ENCODE data around the gene F13B.
"Not testable (repeated sequence)": the region's sequence is repeated elsewhere in the genome, so short reads cannot be mapped to it uniquely, and the experiment has no call there.

The F13B gene

DNA sequence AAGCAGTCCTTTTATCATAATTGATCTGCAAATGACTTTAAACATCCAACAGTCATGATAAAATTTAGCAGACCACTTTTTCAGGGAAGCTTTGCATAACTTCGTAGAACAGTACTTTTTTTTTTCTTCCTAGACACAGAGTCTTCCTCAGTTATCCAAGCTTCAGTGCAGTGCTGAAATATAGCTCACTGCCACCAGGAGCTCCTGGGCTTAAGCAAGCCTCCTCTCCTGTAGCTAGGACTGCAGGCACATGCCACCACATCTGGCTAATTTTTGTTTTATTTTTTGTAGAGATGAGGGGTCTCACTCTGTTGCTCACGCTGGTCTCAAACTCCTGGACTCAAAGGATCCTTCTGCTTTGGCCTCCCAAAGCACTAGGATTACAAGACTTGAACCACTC, 3.8 kb downstream of the F13B start:
- in situ Hi-C loops (cut with HindIII; ENCODE audit: low pct_ligation_motif_present, low pct_unique_long_range_greater_than_20kb, low sequenced_read_pairs) = no loop called here
- DNase-seq = no peak

DNA sequence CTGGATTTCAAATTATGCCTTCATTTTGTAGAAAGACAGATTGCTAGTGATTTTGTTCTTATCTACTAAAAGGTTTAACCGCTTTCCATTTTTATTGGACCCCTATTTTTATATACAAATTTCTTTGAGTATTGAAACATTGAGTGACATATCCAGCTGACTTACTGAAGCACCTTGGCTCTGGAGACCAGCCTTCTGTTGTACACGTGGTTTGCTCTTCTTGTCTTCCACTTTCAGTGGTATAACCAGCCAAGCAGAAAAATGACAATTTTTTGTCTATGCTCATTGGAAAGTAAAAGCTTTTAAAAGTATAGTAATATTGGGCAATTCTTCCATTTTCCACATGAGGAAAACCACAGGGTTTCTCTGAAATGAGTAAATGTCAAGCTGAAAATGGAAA, 4.4 kb downstream of the F13B start:
- DNase-seq = no peak
- in situ Hi-C loops (cut with HindIII; ENCODE audit: low pct_ligation_motif_present, low pct_unique_long_range_greater_than_20kb, low sequenced_read_pairs) = no loop called here

DNA sequence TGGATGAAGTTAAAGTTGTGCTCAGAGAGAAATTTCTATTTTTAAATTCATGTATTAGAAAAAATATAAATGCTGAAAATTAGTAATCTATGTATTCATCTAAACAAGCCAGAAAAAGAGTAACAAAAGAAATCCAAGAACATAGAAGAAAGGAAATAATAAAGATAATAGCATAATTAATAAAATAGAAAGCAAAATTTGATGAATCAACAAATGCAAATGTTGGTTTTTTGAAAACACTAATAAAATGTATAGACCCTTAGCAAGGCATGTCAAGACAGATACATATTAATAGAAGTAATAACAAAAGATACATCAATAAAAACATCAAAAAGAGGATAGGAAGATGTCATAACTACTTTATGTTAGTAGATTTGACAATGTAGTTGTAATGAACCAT, 18.0 kb downstream of the F13B start:
- DNase-seq = no peak
- in situ Hi-C loops (cut with HindIII; ENCODE audit: low pct_ligation_motif_present, low pct_unique_long_range_greater_than_20kb, low sequenced_read_pairs) = no loop called here

DNA sequence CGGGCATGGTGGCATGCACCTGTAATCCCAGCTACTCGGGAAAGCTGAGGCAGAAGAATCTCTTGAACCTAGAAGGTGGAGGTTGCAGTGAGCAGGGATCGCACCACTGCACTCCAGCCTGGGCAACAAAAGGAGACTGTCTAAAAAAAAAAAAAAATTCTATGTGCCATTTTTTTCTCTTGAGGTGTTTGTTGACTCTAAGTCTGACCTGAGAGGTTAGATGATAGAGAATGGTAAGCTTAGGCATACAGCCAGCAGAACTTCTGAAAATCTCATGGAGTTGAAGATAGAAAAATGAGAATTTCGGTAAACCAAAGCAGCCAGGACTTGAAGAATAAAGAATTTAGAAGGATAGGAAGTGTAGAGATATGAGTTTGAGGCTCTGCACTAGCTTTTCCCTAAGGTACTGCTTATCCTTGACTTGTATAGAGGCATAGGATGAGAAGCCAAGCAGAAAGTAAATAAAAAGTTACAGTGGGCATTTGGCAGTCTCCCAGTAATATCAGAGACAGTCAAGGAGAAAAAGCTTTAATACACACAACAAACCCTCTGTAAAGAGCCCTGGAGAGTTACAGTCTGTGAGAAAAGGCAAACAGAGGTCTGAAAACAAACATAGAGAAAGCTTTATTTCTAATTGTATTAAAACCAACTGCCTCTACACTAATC, 24.3 kb downstream of the F13B start:
- no peak for DNase-seq
- in situ Hi-C loops (cut with HindIII; ENCODE audit: low pct_ligation_motif_present, low pct_unique_long_range_greater_than_20kb, low sequenced_read_pairs) = no loop called here

DNA sequence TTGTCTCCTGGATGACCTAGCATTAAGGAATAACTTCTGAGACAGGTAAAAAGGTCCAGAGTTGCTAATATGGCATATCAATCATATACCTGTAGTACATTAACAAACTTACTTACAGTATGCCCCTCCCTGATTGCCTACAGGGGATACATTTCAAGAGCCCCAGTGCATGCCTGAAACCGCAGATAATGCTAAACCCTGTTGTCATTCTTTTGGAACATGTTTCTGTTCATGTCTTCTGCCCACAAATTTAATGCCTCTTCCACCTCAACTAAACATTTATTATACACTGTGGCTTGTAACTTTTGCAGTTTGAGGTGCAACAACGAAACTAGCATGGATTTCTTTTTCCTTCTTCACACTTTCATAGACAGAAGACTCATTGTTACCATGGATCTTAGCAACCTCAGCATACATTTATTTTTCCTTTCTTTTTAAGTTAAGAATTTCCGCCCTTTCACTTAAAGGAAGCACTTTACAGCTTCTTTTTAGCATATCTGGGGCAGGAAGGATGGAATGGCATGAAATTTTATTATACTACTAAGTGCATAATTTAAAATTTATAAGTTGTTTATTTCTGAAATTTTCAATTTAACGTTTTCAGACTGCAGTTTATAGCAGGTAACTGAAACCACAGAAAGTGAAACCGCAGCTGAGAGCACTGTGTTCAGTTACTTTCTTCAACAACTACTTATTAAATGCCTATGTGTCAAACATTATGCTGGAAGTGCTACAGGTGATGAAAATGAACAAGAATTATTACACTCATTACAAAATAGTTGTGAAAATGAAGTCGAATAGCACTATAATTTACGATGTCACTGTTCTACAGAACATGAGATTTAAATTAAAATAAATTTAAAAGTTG, 25.3 kb downstream of the F13B start:
- in situ Hi-C loops (cut with HindIII; ENCODE audit: low pct_ligation_motif_present, low pct_unique_long_range_greater_than_20kb, low sequenced_read_pairs) = no loop called here
- no peak for DNase-seq

DNA sequence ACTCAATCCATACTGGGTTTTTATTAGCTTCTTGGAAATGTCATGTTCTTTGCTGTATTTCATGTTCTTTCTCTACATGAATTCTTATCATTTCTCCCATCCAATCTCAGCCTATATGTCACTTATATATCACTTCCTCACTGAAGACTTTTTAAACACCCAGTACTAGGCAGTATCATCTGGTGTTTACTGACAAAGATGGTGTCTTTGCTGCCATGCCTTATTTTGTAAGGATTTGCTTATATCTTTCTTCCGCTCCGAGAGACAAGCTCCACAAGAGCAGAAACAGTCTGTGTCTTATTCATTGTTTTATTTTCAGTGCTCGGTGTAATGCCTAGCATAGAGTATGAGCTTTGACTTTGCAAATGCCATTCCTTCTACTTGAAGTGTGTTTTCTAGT, 30.2 kb downstream of the F13B start:
- in situ Hi-C loops (cut with HindIII; ENCODE audit: low pct_ligation_motif_present, low pct_unique_long_range_greater_than_20kb, low sequenced_read_pairs) = no loop called here
- DNase-seq = no peak

DNA sequence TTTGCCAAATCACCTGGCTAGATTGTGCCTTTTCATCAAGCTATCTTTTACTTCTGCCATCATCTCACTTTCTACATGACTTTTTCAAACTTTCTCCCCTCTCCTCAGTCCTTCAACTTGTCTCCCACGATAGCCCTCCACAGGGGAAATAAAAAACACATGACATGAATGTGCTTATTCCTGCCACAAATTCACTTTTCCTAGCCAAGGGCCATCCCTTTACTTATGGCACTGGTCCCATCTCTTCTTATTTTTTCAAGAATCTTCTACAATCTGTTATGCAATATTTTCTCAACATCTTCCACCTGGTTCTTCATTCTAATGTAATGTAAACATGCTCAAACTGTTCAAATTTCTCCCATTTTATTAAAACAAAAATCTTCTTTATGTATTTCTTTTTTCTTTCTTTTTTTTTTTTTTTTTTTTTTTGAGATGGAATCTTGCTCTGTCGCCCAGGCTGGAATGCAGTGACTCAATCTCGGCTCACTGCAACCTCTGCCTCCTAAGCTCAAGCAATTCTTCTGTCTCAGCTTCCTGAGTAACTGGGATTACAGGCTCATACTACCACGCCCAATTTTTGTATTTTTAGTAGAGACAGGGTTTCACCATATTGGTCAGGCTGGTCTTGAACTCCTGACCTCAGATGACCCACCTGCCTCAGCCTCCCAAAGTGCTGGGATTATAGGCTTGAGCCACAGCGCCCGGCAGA, 32.3 kb downstream of the F13B start:
- in situ Hi-C loops (cut with HindIII; ENCODE audit: low pct_ligation_motif_present, low pct_unique_long_range_greater_than_20kb, low sequenced_read_pairs); DNase-seq: not testable (repeated sequence)

DNA sequence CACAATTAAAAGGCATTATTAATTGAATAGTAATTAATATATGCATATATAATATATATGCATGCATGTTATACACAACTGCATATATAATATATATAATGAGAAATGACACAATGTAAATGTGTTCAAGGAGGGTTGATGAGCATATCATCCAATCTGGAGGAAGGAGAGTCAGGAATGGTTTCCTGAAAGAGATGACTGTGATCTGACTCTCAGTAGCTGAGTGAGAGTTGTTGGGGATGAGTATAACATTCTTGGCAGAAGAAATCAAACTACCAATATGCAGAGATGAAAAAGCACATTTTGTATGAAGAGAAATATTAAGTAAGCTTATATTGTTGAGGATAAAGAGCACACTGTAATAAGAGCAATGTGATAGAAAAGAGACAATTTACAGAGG, 37.3 kb downstream of the F13B start:
- in situ Hi-C loops (cut with HindIII; ENCODE audit: low pct_ligation_motif_present, low pct_unique_long_range_greater_than_20kb, low sequenced_read_pairs) = no loop called here
- DNase-seq = no peak

DNA sequence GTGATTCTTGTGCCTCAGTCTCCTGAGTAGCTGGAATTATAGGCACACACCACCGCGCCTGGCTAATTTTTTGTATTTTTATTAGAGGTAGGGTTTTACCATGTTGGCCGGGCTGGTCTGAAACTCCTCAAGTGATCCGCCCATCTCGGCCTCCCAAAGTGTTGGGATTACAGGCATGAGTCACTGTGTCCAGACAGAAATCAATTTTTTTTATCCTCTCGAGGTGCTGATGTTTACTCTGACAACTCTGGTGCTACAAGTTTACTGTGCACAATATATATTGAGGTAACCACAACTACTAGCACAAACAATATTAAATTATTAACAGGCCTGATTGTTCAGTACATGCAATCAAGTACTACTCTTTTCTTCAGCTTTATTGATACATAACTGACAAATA, 39.7 kb downstream of the F13B start:
- DNase-seq = no peak
- in situ Hi-C loops (cut with HindIII; ENCODE audit: low pct_ligation_motif_present, low pct_unique_long_range_greater_than_20kb, low sequenced_read_pairs) = no loop called here

DNA sequence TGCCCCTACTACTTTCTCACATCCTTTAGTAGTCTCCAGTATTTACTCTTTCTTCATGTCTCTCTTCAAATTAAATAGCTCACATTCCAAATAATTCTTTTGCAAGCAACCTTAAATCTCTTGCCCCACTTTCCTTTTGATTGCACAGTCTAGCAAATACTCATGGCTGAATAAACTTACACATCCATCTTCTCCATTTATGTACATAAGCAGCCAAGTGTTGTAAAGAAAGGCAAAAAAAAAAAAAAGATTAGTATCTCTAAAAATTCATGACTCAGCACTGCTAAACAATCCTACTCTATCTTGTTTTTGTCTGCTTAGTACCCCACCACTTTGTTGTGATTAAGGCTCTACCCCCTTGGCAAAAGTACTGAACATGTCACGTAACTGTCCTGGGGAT, 42.6 kb downstream of the F13B start:
- DNase-seq = no peak
- in situ Hi-C loops (cut with HindIII; ENCODE audit: low pct_ligation_motif_present, low pct_unique_long_range_greater_than_20kb, low sequenced_read_pairs) = no loop called here

DNA sequence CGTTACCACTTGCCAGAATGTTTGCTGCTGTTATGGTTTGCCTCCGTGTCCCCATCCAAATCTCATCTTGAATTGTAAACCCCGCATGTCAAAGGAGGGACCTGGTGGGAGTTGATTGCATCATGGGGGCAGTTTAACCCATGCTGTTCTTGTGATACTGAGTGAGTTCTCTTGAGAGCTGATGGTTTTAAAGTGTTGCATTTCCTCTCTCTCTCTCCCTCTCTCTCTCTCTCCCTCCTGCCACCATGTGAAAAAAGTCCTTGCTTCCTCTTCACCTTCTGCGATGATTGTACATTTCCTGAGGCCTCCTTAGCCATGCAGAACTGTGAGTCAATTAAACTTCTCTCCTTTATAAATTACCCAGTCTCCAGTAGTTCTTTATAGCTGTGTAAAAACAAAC, 45.3 kb downstream of the F13B start:
- in situ Hi-C loops (cut with HindIII; ENCODE audit: low pct_ligation_motif_present, low pct_unique_long_range_greater_than_20kb, low sequenced_read_pairs) = no loop called here
- no peak for DNase-seq

DNA sequence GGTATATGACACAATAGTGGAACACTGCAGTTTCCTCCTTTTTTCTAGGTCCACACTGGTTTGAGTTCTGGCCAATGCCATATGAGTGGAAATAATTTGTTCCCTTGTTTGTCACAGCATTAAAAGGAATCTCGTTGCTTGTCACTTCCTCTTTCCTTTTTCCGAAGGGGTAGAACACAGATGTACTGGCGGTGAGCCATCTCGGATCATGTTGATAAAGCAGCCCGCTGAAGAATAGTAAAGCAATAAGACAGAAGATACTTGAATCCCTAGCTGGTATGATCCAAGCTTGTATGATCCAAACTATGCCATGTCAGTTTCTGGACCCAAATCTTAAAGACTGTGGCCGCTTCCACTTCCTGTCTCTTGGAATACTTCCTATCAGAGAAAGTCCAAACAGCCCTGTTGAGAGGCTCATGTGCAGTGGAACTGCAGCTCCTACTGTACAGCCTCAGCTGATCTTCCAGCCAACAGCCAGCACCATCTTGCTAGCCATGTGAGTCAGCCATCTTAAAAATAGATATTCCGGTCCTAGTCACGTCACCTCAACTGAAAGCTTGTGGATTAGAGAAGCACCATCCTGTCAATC, 49.4 kb downstream of the F13B start:
- in situ Hi-C loops (cut with HindIII; ENCODE audit: low pct_ligation_motif_present, low pct_unique_long_range_greater_than_20kb, low sequenced_read_pairs) = no loop called here
- DNase-seq = no peak

DNA sequence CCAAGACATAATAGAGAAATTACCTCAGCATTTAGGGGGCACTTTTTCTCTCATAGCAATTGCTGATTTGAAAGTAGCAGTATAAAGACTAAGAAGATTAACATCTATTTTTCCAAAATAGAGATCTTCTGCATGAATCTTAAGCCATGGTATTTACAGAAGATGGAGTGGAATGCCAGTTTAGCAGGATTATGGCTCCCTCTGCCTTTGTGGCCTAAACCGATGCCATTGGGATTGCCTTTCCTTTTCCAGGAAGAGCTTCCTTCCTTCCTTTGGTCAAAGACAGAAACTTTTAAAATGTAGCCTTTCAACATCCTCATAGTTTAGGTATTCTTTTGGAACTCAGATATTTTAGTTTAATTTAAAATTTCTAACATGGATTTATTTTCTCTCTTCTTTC, 50.3 kb downstream of the F13B start:
- in situ Hi-C loops (cut with HindIII; ENCODE audit: low pct_ligation_motif_present, low pct_unique_long_range_greater_than_20kb, low sequenced_read_pairs) = no loop called here
- DNase-seq = no peak

DNA sequence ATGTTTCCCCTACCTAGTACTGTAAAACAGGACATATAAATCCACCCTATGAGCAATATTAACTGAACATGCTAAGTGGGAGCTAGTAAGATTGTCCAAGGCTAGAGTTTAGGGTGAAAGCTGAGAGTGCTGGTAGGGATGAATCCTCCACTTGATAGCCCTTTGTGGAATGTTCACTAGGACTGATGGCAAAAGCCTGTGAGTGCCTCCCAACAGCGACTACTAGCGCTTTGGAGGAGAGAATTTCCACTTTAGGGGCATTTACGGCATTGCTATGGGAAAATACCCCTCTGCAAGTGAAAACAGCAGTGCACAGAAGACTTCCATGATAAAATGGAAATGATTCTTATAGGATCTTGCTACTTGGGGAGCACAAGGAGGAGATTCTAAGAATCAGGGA, 53.8 kb downstream of the F13B start:
- in situ Hi-C loops (cut with HindIII; ENCODE audit: low pct_ligation_motif_present, low pct_unique_long_range_greater_than_20kb, low sequenced_read_pairs) = no loop called here
- no peak for DNase-seq

DNA sequence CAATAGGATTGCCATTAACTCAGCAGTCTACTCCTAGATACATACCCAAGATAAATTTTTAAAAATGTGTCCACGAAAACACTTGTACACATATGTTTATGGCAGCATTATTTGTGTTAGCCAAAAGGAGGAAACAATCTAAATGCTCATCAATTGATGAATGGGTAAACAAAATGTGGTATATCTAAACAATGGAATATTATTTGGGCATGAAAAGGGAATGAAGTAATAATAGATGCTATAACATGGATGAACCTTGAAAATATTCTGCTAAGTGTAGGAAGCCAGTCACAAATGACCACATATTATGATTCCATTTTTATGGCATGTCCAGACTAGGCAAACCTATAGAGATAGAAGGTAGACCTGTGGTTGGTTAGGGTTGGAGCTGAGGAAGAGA, 55.4 kb downstream of the F13B start:
- in situ Hi-C loops (cut with HindIII; ENCODE audit: low pct_ligation_motif_present, low pct_unique_long_range_greater_than_20kb, low sequenced_read_pairs) = no loop called here
- DNase-seq = no peak

DNA sequence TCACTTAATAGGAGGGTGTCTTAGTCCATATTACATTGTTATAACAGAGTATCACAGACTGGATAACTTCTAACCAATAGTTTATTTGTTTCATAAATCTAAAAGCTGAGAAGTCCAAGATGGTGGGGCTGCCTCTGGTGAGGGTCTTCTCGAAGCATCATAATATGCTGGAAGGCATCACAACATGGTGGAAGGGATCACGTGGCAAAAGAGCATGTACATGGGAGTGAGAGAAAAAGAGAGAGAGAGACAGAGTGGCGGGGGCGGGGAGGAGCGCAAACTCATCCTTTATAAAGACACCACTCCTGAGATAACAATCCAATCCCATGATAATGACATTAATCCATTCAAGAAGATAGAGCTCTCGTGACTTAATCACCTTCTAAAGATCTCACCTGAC, 58.2 kb downstream of the F13B start:
- no peak for DNase-seq
- in situ Hi-C loops (cut with HindIII; ENCODE audit: low pct_ligation_motif_present, low pct_unique_long_range_greater_than_20kb, low sequenced_read_pairs) = no loop called here

DNA sequence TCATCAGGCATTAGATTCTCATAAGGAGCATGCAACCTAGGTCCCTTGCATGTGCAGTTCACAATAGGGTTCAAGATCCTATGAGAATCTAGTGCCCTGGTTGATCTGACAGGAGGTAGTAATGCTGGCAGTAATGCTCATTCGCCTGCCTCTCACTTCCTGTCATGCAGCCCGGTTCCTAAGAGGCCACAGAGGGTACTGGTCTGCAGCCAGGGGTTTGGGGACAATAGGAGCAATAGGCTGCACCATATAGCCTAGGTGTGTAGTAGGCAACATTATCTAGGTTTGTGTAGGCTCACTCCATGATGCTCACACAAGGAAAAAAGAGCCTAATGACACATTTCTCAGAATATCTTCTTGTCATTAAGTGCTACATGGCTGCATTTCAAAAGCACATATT, 63.9 kb downstream of the F13B start:
- no peak for DNase-seq
- in situ Hi-C loops (cut with HindIII; ENCODE audit: low pct_ligation_motif_present, low pct_unique_long_range_greater_than_20kb, low sequenced_read_pairs) = no loop called here

DNA sequence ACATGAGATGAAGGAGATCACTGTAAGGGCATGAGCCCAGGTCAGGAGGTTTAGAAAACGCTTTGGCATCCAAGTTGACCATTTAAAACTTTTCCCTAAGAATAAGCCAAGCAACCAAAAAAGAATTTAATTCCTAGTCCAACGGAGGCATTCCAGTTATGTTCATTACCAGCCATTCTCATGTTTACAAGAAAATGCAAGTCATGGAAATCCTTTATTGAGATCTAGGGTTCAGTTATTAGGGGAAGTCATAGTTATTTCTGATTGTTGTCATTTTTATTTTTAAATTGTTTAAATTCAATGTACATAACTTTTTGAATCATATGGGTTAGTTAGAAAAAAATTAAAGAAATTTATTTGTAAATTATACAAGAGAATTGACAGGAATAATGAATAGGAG, 65.2 kb downstream of the F13B start:
- in situ Hi-C loops (cut with HindIII; ENCODE audit: low pct_ligation_motif_present, low pct_unique_long_range_greater_than_20kb, low sequenced_read_pairs) = no loop called here

DNA sequence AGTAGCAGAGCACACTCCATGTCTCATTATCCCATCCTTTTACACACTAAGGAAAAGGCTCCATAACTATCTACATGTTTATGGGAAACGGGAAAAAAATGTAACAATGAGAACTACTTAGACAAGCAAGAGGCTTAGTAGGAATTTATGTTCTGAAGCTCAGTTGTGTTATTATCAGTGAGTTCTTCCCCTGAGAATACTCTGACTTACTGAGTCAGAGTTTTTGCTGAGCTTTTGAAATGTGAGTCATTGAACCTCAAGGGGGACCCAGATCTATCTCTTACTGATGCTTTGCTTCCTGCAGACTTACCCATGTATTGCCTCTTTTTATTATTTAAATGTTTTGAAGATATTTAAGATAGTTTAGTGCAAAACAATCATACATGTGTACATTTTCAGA, 69.6 kb downstream of the F13B start:
- in situ Hi-C loops (cut with HindIII; ENCODE audit: low pct_ligation_motif_present, low pct_unique_long_range_greater_than_20kb, low sequenced_read_pairs) = no loop called here
- peak; percentile 39 for DNase-seq

More for the DNA sequence above, 65.2 kb downstream of the F13B start:
- DNase-seq = no peak

Measured in ACHN (cell line).